Esophagus muscularis mucosa (tissue), 3 donors: ENCODE data around the gene DYNC2H1.

Experiments
- CTCF ChIP-seq, 3 experiments: fragments of 200-600 bp in 2 of 3; fragments of 450-650 bp in 1 of 3; sonication (generic) in 2 of 3; IDR thresholded peaks; one replicate each; pipeline ENCODE4 v1.5.1; 2017 to 2019; ENCODE audit warnings: antibody characterized with exemption in 3 of 3, mild to moderate bottlenecking in 2 of 3, moderate library complexity in 1 of 3
- POLR2A ChIP-seq: fragments of 450-650 bp; IDR thresholded peaks from one replicate; pipeline ENCODE4 v1.6.1; 2017; ENCODE audit warnings: antibody characterized with exemption, moderate library complexity, mild to moderate bottlenecking, low read depth

GRCh38 chr11:103464420-103464819 is 355.2 kb downstream of the DYNC2H1 start:
- no peak for TF ChIP-seq POLR2A
- TF ChIP-seq CTCF (IDR thresholded peaks at IDR 0.05), result no peak
